Fibroblast of mammary gland (primary cell): ENCODE data around the gene CTRL.

Experiments
- DNase-seq: peaks from one replicate; pipeline ENCODE4 v3.0.0-alpha.2; 2010; ENCODE audit warnings: low read depth
- H3K4me3 ChIP-seq: 2 replicates; pipeline ENCODE4 v1.5.1; 2011; ENCODE audit warnings: low read depth, mild to moderate bottlenecking, low read length, moderate library complexity; ENCODE audit not compliant: control insufficient read depth
- CTCF ChIP-seq: conservative IDR thresholded peaks from 2 replicates; pipeline ENCODE4 v1.5.1; 2011; ENCODE audit warnings: low read depth, low read length, inconsistent platforms; ENCODE audit not compliant: control insufficient read depth, insufficient read depth

CTRL gene

GRCh38 chr16:67914758-67915495 is 16.7 kb downstream of the CTRL start:
- no peak for TF ChIP-seq CTCF
- no peak for DNase-seq
- no peak overlapping the region for H3K4me3 ChIP-seq

GRCh38 chr16:67910158-67910557 is 21.5 kb downstream of the CTRL start:
- H3K4me3 ChIP-seq, result no peak overlapping the region
- peak; percentile 74 for DNase-seq
- TF ChIP-seq CTCF, result no peak

GRCh38 chr16:67909056-67909742 is 22.5 kb downstream of the CTRL start:
- no peak for TF ChIP-seq CTCF
- no peak overlapping the region for H3K4me3 ChIP-seq
- DNase-seq, result no peak

- H3K4me3 ChIP-seq, result no peak overlapping the region
- no peak for TF ChIP-seq CTCF
- DNase-seq, result no peak
These were observed 24.1 kb downstream of the CTRL start for GRCh38 chr16:67907397-67908180.

GRCh38 chr16:67902831-67903230 is 28.8 kb downstream of the CTRL start:
- no peak for DNase-seq
- no peak overlapping the region for H3K4me3 ChIP-seq
- no peak for TF ChIP-seq CTCF

- no peak overlapping the region for H3K4me3 ChIP-seq
- TF ChIP-seq CTCF, result no peak
- DNase-seq, result no peak
These were observed 29.9 kb downstream of the CTRL start for GRCh38 chr16:67901734-67902133.
